Caco-2 (cell line): ENCODE results near the gene RABGAP1L. TPM values are rescaled to one million over a fixed set of nuclear protein-coding genes. Genes with fewer than 3 reads are reported as not detected.

Experiments
- BruUV-seq: library from RNA; stranded (reverse); fragments of 400-500 nt; replicated peaks from 2 replicates; lab custom pipeline; 2021; lab: Mats Ljungman, UMichigan
- CTCF ChIA-PET: fragments of 300-600 bp; sonication (Branson Sonifier 250); formaldehyde crosslinking; loops from one replicate; lab custom pipeline; 2022; ENCODE audit warnings: antibody characterized with exemption; lab: Charles Lee
- POLR2A ChIA-PET: fragments of 300-600 bp; sonication (Branson Sonifier 250); formaldehyde crosslinking; loops from one replicate; lab custom pipeline; 2022; ENCODE audit warnings: antibody characterized with exemption; lab: Charles Lee
- DNase-seq, 2 experiments: peaks; one replicate each; pipeline versions ENCODE4 v3.0.0 to v3.0.0-alpha.2; 2020 to 2022
- H3K27me3 ChIP-seq: replicated peaks from 2 replicates; pipeline ENCODE4 v1.6.0; 2011; ENCODE audit warnings: low read length; ENCODE audit not compliant: control insufficient read depth, insufficient read depth
- H3K36me3 ChIP-seq: 2 replicates; pipeline ENCODE4 v1.5.1; 2011; ENCODE audit warnings: low read length; ENCODE audit not compliant: control insufficient read depth, insufficient read depth
- H3K4me1 ChIP-seq: fragments of 250-450 bp; sonication (Bioruptor Pico); 2 replicates; pipeline ENCODE4 v1.5.1; 2020; ENCODE audit warnings: mild to moderate bottlenecking
- H3K4me3 ChIP-seq: 2 replicates; pipeline ENCODE4 v1.5.1; 2011; ENCODE audit warnings: low read depth, mild to moderate bottlenecking, control low read depth, low read length
- H3K9me3 ChIP-seq: fragments of 250-450 bp; sonication (Bioruptor Pico); 2 replicates; pipeline ENCODE4 v1.5.1; 2020; ENCODE audit warnings: mild to moderate bottlenecking, moderate library complexity
- H3K27ac Mint-ChIP-seq: one replicate; pipeline ENCODE4 v1.8.0; 2022; ENCODE audit warnings: mixed read lengths; ENCODE audit not compliant: unreplicated experiment
- H3K27me3 Mint-ChIP-seq: one replicate; pipeline ENCODE4 v1.8.0; 2022; ENCODE audit warnings: mixed read lengths; ENCODE audit not compliant: insufficient read depth, unreplicated experiment
- H3K36me3 Mint-ChIP-seq: one replicate; pipeline ENCODE4 v1.8.0; 2022; ENCODE audit warnings: mild to moderate bottlenecking, mixed read lengths; ENCODE audit not compliant: insufficient read depth, unreplicated experiment
- H3K4me1 Mint-ChIP-seq: one replicate; pipeline ENCODE4 v1.8.0; 2022; ENCODE audit warnings: low read depth, mixed read lengths; ENCODE audit not compliant: unreplicated experiment
- H3K4me3 Mint-ChIP-seq: one replicate; pipeline ENCODE4 v1.8.0; 2022; ENCODE audit warnings: mild to moderate bottlenecking, moderate library complexity, mixed read lengths; ENCODE audit not compliant: unreplicated experiment
- H3K9me3 Mint-ChIP-seq: one replicate; pipeline ENCODE4 v1.8.0; 2022; ENCODE audit warnings: mixed read lengths; ENCODE audit not compliant: unreplicated experiment
- CTCF ChIP-seq, 2 experiments: fragments of 200-600 bp in 1 of 2; IDR thresholded peaks; 1 replicate in 1 of 2; 2 replicates in 1 of 2; pipeline versions ENCODE4 v1.5.1 to v1.8.0; 2011 to 2022; ENCODE audit warnings: antibody characterized with exemption in 1 of 2, control low read depth in 1 of 2, inconsistent platforms in 1 of 2, low read depth in 1 of 2, low read length in 1 of 2, mild to moderate bottlenecking in 1 of 2, moderate library complexity in 1 of 2; ENCODE audit not compliant: insufficient read depth in 1 of 2, severe bottlenecking in 1 of 2, unreplicated experiment in 1 of 2
- intact Hi-C: fragments of 100-400 bp; cut with micrococcal nuclease; formaldehyde crosslinking; loops from one replicate; pipeline ENCODE4 v1.10.0; 2022; ENCODE audit not compliant: unreplicated experiment
- total RNA-seq: library from RNA; stranded (reverse); gene quantifications from 2 replicates; pipeline ENCODE4 v1.2.3, GENCODE V29; 2022

RABGAP1L gene
- total RNA-seq, 1 experiment from 2014 or later = 20.3 TPM

GRCh38 chr1:174671826-174672225, 512.5 kb downstream of the RABGAP1L start:
- Mint-ChIP-seq H3K4me3 (no peak overlapping the region), H3K27ac (no peak overlapping the region), H3K9me3 (peaks cover 30% of the 10 kb centered on the region), H3K36me3 (no peaks in the 10 kb centered on the region), H3K4me1 (peaks cover under 1% of the 10 kb centered on the region), H3K27me3 (no peaks in the 10 kb centered on the region)
- POLR2A ChIA-PET = no interaction called here
- TF ChIP-seq CTCF (IDR thresholded peaks at IDR 0.05; ENCODE audit: insufficient read depth in 1 of 2, low read depth in 1 of 2, low read length in 1 of 2, severe bottlenecking in 1 of 2, unreplicated experiment in 1 of 2) = no peak
- Histone ChIP-seq H3K36me3 (no peaks in the 10 kb centered on the region), H3K9me3 (no peaks in the 10 kb centered on the region), H3K4me1 (no peaks in the 10 kb centered on the region), H3K4me3 (no peak overlapping the region), H3K27me3 (no peaks in the 10 kb centered on the region)
- intact Hi-C loops = no loop called here
- no peak for DNase-seq
- no TSS peak for BruUV-seq
- CTCF ChIA-PET = no interaction called here

- CTCF ChIA-PET = no interaction called here
- Histone ChIP-seq H3K4me3 (no peak overlapping the region), H3K36me3 (no peaks in the 10 kb centered on the region), H3K27me3 (no peaks in the 10 kb centered on the region), H3K4me1 (no peaks in the 10 kb centered on the region), H3K9me3 (no peaks in the 10 kb centered on the region)
- no peak overlapping the region for H3K4me3 Mint-ChIP-seq
- BruUV-seq = no TSS peak
- no peaks in the 10 kb centered on the region for H3K4me1 Mint-ChIP-seq
- H3K36me3 Mint-ChIP-seq = no peaks in the 10 kb centered on the region
- DNase-seq = no peak
- POLR2A ChIA-PET = no interaction called here
- no peaks in the 10 kb centered on the region for H3K9me3 Mint-ChIP-seq
- intact Hi-C loops = no loop called here
- H3K27ac Mint-ChIP-seq = no peak overlapping the region
- no peaks in the 10 kb centered on the region for H3K27me3 Mint-ChIP-seq
- TF ChIP-seq CTCF (IDR thresholded peaks at IDR 0.05; ENCODE audit: insufficient read depth in 1 of 2, low read depth in 1 of 2, low read length in 1 of 2, severe bottlenecking in 1 of 2, unreplicated experiment in 1 of 2) = no peak
These were observed 517.5 kb downstream of the RABGAP1L start for GRCh38 chr1:174676856-174677255.

- Mint-ChIP-seq H3K27ac (no peak overlapping the region), H3K4me1 (no peaks in the 10 kb centered on the region), H3K9me3 (no peaks in the 10 kb centered on the region), H3K36me3 (no peaks in the 10 kb centered on the region), H3K27me3 (no peaks in the 10 kb centered on the region), H3K4me3 (no peak overlapping the region)
- Histone ChIP-seq H3K36me3 (no peaks in the 10 kb centered on the region), H3K27me3 (no peaks in the 10 kb centered on the region), H3K4me3 (no peak overlapping the region), H3K9me3 (no peaks in the 10 kb centered on the region), H3K4me1 (no peaks in the 10 kb centered on the region)
- intact Hi-C loops = no loop called here
- TF ChIP-seq CTCF (IDR thresholded peaks at IDR 0.05; ENCODE audit: insufficient read depth in 1 of 2, low read depth in 1 of 2, low read length in 1 of 2, severe bottlenecking in 1 of 2, unreplicated experiment in 1 of 2) = no peak
- ChIA-PET POLR2A (no interaction called here), CTCF (no interaction called here)
- BruUV-seq = no TSS peak
- no peak for DNase-seq
These were observed 519.3 kb downstream of the RABGAP1L start for GRCh38 chr1:174678657-174679056.
